Gastrocnemius medialis (tissue), 4 donors: Measurements from ENCODE around the gene TNNT3. TPM values are rescaled to one million over a fixed set of nuclear protein-coding genes. Genes with fewer than 3 reads are reported as not detected.

ENCODE experiments used
- ATAC-seq, 2 donors: fragments of 150-250 bp; one replicate each; pipeline ENCODE4 v1.9.1; 2016
- DNase-seq, 2 donors: peaks; one replicate each; pipeline ENCODE4 v3.0.0-alpha.2; 2019
- H3K27ac ChIP-seq, 4 donors: fragments of 200-600 bp; sonication (generic); 1 replicate in 1 of 4; 2 replicates in 3 of 4; pipeline ENCODE4 v1.5.1; 2016 to 2018; ENCODE audit warnings: mild to moderate bottlenecking in 2 of 4, moderate library complexity in 1 of 4
- H3K27me3 ChIP-seq, 3 donors: fragments of 200-600 bp; sonication (generic) in 2 of 3; 1 replicate in 1 of 3; 2 replicates in 2 of 3; pipeline versions ENCODE4 v1.5.1 to v1.6.0; 2016 to 2019; ENCODE audit warnings: mild to moderate bottlenecking in 1 of 3, moderate library complexity in 1 of 3
- H3K36me3 ChIP-seq, 2 donors: fragments of 200-600 bp; sonication (generic) in 1 of 2; one replicate each; pipeline ENCODE4 v1.5.1; 2017 to 2018
- H3K4me1 ChIP-seq, 2 donors: fragments of 200-600 bp; sonication (generic) in 1 of 2; one replicate each; pipeline ENCODE4 v1.5.1; 2016 to 2017; ENCODE audit warnings: mild to moderate bottlenecking in 2 of 2
- H3K4me3 ChIP-seq, 4 donors: fragments of 200-600 bp; sonication (generic) in 3 of 4; 1 replicate in 1 of 4; 2 replicates in 3 of 4; pipeline ENCODE4 v1.5.1; 2016 to 2019; ENCODE audit warnings: mild to moderate bottlenecking in 2 of 4
- H3K9me3 ChIP-seq, 3 donors: fragments of 200-600 bp; sonication (generic) in 2 of 3; 1 replicate in 1 of 3; 2 replicates in 2 of 3; pipeline ENCODE4 v1.5.1; 2016 to 2019
- CTCF ChIP-seq, 5 experiments: fragments of 450-650 bp in 3 of 5; fragments of 200-600 bp in 2 of 5; sonication (generic) in 2 of 5; IDR thresholded peaks in 4 of 5; conservative IDR thresholded peaks in 1 of 5; 1 replicate in 4 of 5; 2 replicates in 1 of 5; pipeline ENCODE4 v1.5.1; 2016 to 2019; ENCODE audit warnings: antibody characterized with exemption in 5 of 5, mild to moderate bottlenecking in 3 of 5, moderate library complexity in 3 of 5
- POLR2A ChIP-seq, 2 donors: fragments of 450-650 bp; IDR thresholded peaks; one replicate each; pipeline ENCODE4 v1.6.1; 2017; ENCODE audit warnings: antibody characterized with exemption in 2 of 2, mild to moderate bottlenecking in 2 of 2, moderate library complexity in 2 of 2
- in situ Hi-C, 4 donors: fragments of 200-750 bp; cut with MboI; loops; one replicate each; pipeline versions ENCODE4 v1.15.0 to v1.8.0; 2017; ENCODE audit warnings: low sequenced_read_pairs in 4 of 4
- intact Hi-C: fragments of 100-400 bp; cut with DNase I; formaldehyde crosslinking; loops from one replicate; pipeline ENCODE4 v1.15.1; 2023; ENCODE audit warnings: low total_unique reads
- total RNA-seq, 4 donors: library from RNA; depleted of rRNA; stranded (reverse); fragments of >200 nt; gene quantifications; one replicate each; pipeline versions ENCODE4 v1.1.0 to v1.2.3, GENCODE V29; 2016

Gene TNNT3
- total RNA-seq, 4 donors from 2014 or later: 1,260 to 3,441 (median 1,835) TPM

GRCh38 chr11:1906611-1907423, 12.7 kb upstream of the TNNT3 start:
- ATAC-seq: no peak
- TF ChIP-seq POLR2A (IDR thresholded peaks at IDR 0.05) (no peak), CTCF (IDR thresholded peaks at IDR 0.05 in 4 of 5, conservative IDR thresholded peaks at IDR 0.05 in 1 of 5) (no peak)
- Histone ChIP-seq H3K4me3 (no peak overlapping the region), H3K4me1 (peaks cover 0 to 15% of the 10 kb centered on the region in 2 donors), H3K27ac (peak overlapping the region; percentile 70 to 78 (median 76)), H3K36me3 (no peaks in the 10 kb centered on the region), H3K27me3 (no peaks in the 10 kb centered on the region), H3K9me3 (no peaks in the 10 kb centered on the region)
- intact Hi-C loops (no loop called here), in situ Hi-C loops (no loop called here)
- DNase-seq: no peak

GRCh38 chr11:1908618-1909017, 10.9 kb upstream of the TNNT3 start:
- no peaks in the 10 kb centered on the region for H3K36me3 ChIP-seq
- TF ChIP-seq CTCF (IDR thresholded peaks at IDR 0.05 in 4 of 5, conservative IDR thresholded peaks at IDR 0.05 in 1 of 5) (no peak), POLR2A (IDR thresholded peaks at IDR 0.05) (peak in 1 of 2 donors; percentile 15)
- no peaks in the 10 kb centered on the region for H3K27me3 ChIP-seq
- peak overlapping the region; percentile 70 to 78 (median 76) for H3K27ac ChIP-seq
- intact Hi-C loops: no loop called here
- peaks cover 0 to 15% of the 10 kb centered on the region in 2 donors for H3K4me1 ChIP-seq
- ATAC-seq (peak; percentile 23 to 45), DNase-seq (no peak)
- in situ Hi-C loops: no loop called here
- no peak overlapping the region for H3K4me3 ChIP-seq
- no peaks in the 10 kb centered on the region for H3K9me3 ChIP-seq

- in situ Hi-C loops: no loop called here
- TF ChIP-seq POLR2A (IDR thresholded peaks at IDR 0.05) (no peak), CTCF (IDR thresholded peaks at IDR 0.05 in 4 of 5, conservative IDR thresholded peaks at IDR 0.05 in 1 of 5) (no peak)
- peak overlapping the region; percentile 70 to 78 (median 76) for H3K27ac ChIP-seq
Measured at GRCh38 chr11:1909524-1909923, 10.0 kb upstream of the TNNT3 start.

GRCh38 chr11:1912289-1912878, 7.1 kb upstream of the TNNT3 start:
- Histone ChIP-seq H3K4me3 (no peak overlapping the region), H3K27me3 (no peaks in the 10 kb centered on the region), H3K27ac (peak overlapping the region; percentile 55 to 76 (median 62)), H3K4me1 (peaks cover 13 to 20% of the 10 kb centered on the region in 2 donors), H3K9me3 (no peaks in the 10 kb centered on the region), H3K36me3 (no peaks in the 10 kb centered on the region)
- TF ChIP-seq POLR2A (IDR thresholded peaks at IDR 0.05) (peak in 1 of 2 donors; percentile 19), CTCF (IDR thresholded peaks at IDR 0.05 in 4 of 5, conservative IDR thresholded peaks at IDR 0.05 in 1 of 5) (no peak)
- ATAC-seq: peak in 1 of 2 donors; percentile 22
- intact Hi-C loops (loop anchor here (2.0 kb wide), 1 partner anchor 22 kb away; no protein-coding TSS in a partner anchor), in situ Hi-C loops (no loop called here)
- peak in 1 of 2 donors; percentile 28 for DNase-seq

More at GRCh38 chr11:1909524-1909923, 10.0 kb upstream of the TNNT3 start:
- Histone ChIP-seq H3K4me3 (no peak overlapping the region), H3K9me3 (no peaks in the 10 kb centered on the region), H3K36me3 (no peaks in the 10 kb centered on the region), H3K27me3 (no peaks in the 10 kb centered on the region), H3K4me1 (peaks cover 0 to 15% of the 10 kb centered on the region in 2 donors)
- ATAC-seq (no peak), DNase-seq (no peak)
- intact Hi-C loops: no loop called here
